Activated CD4-positive, CD25-positive, alpha-beta regulatory T cell treated with anti-CD3 and anti-CD28 coated beads, Interleukin-2, amount 50 U/mL, for 72 hours (primary cell): ENCODE measurements around the gene FGF22.
"Not testable (repeated sequence)": the region's sequence is repeated elsewhere in the genome, so short reads cannot be mapped to it uniquely, and the experiment has no call there.

Experiments used
- DNase-seq: peaks from one replicate; pipeline ENCODE4 v3.0.0; 2021

Gene FGF22

GRCh38 chr19:607301-608154 is 32.2 kb upstream of the FGF22 start:
- no peak for DNase-seq

- no peak for DNase-seq
These were observed 31.3 kb upstream of the FGF22 start for GRCh38 chr19:608155-609003.

GRCh38 chr19:609004-609346 is 30.7 kb upstream of the FGF22 start:
- DNase-seq, result no peak

- DNase-seq, result no peak
These were observed 29.4 kb upstream of the FGF22 start for GRCh38 chr19:610071-610800.

- peak; percentile 44 for DNase-seq
These were observed 28.7 kb upstream of the FGF22 start for GRCh38 chr19:610801-611480.

- DNase-seq, result peak; percentile 54
These were observed 28.2 kb upstream of the FGF22 start for GRCh38 chr19:611481-611868.

- no peak for DNase-seq
These were observed 26.7 kb upstream of the FGF22 start for GRCh38 chr19:612941-613340.

- no peak for DNase-seq
These were observed 25.7 kb upstream of the FGF22 start for GRCh38 chr19:613732-614567.

GRCh38 chr19:615619-616018 is 24.1 kb upstream of the FGF22 start:
- no peak for DNase-seq

- DNase-seq, result no peak
These were observed 23.5 kb upstream of the FGF22 start for GRCh38 chr19:616062-616700.

GRCh38 chr19:616747-617526 is 22.7 kb upstream of the FGF22 start:
- no peak for DNase-seq

GRCh38 chr19:617551-618246 is 22.0 kb upstream of the FGF22 start:
- no peak for DNase-seq

GRCh38 chr19:618247-618619 is 21.4 kb upstream of the FGF22 start:
- no peak for DNase-seq

- DNase-seq, result no peak
These were observed 20.9 kb upstream of the FGF22 start for GRCh38 chr19:618674-619285.

GRCh38 chr19:619286-620002 is 20.2 kb upstream of the FGF22 start:
- DNase-seq, result no peak

- DNase-seq, result no peak
These were observed 19.4 kb upstream of the FGF22 start for GRCh38 chr19:620166-620862.

GRCh38 chr19:621191-621590 is 18.5 kb upstream of the FGF22 start:
- not testable (repeated sequence) for DNase-seq

GRCh38 chr19:621819-622218 is 17.9 kb upstream of the FGF22 start:
- no peak for DNase-seq
